Erythroblast (primary cell): ENCODE measurements around the gene ARHGEF10L.

Experiments used
- DNase-seq, 2 experiments: peaks; one replicate each; lab custom pipeline; 2025; lab: John Stamatoyannopoulos, UW
- GATA1 ChIP-seq: IDR thresholded peaks from 2 replicates; pipeline ENCODE4 v1.6.1; 2011; ENCODE audit warnings: low read depth, mild to moderate bottlenecking, control low read depth, low read length, moderate library complexity
- POLR2A ChIP-seq: IDR thresholded peaks from 2 replicates; pipeline ENCODE4 v1.6.1; 2011; ENCODE audit warnings: mild to moderate bottlenecking, low read length

ARHGEF10L gene

GRCh38 chr1:17511188-17511587, 28.3 kb upstream of the ARHGEF10L start:
- DNase-seq = no peak
- TF ChIP-seq GATA1 (no peak), POLR2A (no peak)

- TF ChIP-seq GATA1 (no peak), POLR2A (no peak)
Measured at GRCh38 chr1:17513131-17513530, 26.4 kb upstream of the ARHGEF10L start.

GRCh38 chr1:17514776-17515175, 24.7 kb upstream of the ARHGEF10L start:
- TF ChIP-seq GATA1 (no peak), POLR2A (no peak)
- no peak for DNase-seq

More at GRCh38 chr1:17513131-17513530, 26.4 kb upstream of the ARHGEF10L start:
- DNase-seq = no peak

- no peak for TF ChIP-seq GATA1
- TF ChIP-seq POLR2A = no peak
- no peak for DNase-seq
Measured at GRCh38 chr1:17515902-17516301, 23.6 kb upstream of the ARHGEF10L start.

GRCh38 chr1:17516303-17517214, 22.9 kb upstream of the ARHGEF10L start:
- DNase-seq = no peak
- TF ChIP-seq POLR2A (no peak), GATA1 (no peak)

GRCh38 chr1:17520041-17520440, 19.5 kb upstream of the ARHGEF10L start:
- TF ChIP-seq GATA1 (no peak), POLR2A (no peak)
- DNase-seq = no peak

GRCh38 chr1:17520473-17521319, 18.8 kb upstream of the ARHGEF10L start:
- no peak for TF ChIP-seq POLR2A
- TF ChIP-seq GATA1 = no peak
- DNase-seq = no peak

GRCh38 chr1:17521946-17522612, 17.4 kb upstream of the ARHGEF10L start:
- no peak for DNase-seq
- TF ChIP-seq POLR2A = no peak
- TF ChIP-seq GATA1 = no peak

- TF ChIP-seq POLR2A = no peak
- TF ChIP-seq GATA1 = no peak
- no peak for DNase-seq
Measured at GRCh38 chr1:17523321-17524041, 16.0 kb upstream of the ARHGEF10L start.

GRCh38 chr1:17524645-17525044, 14.9 kb upstream of the ARHGEF10L start:
- DNase-seq = no peak
- TF ChIP-seq POLR2A = no peak
- no peak for TF ChIP-seq GATA1

GRCh38 chr1:17525996-17526686, 13.4 kb upstream of the ARHGEF10L start:
- no peak for DNase-seq
- TF ChIP-seq POLR2A (no peak), GATA1 (no peak)

GRCh38 chr1:17527036-17527914, 12.2 kb upstream of the ARHGEF10L start:
- DNase-seq = no peak
- TF ChIP-seq GATA1 = no peak
- no peak for TF ChIP-seq POLR2A
